Gastrocnemius medialis (tissue), 4 donors: ENCODE data around the gene PDE9A.

Source experiments
- CTCF ChIP-seq, 5 experiments: fragments of 450-650 bp in 3 of 5; fragments of 200-600 bp in 2 of 5; sonication (generic) in 2 of 5; IDR thresholded peaks in 4 of 5; conservative IDR thresholded peaks in 1 of 5; 1 replicate in 4 of 5; 2 replicates in 1 of 5; pipeline ENCODE4 v1.5.1; 2016 to 2019; ENCODE audit warnings: antibody characterized with exemption in 5 of 5, mild to moderate bottlenecking in 3 of 5, moderate library complexity in 3 of 5
- POLR2A ChIP-seq, 2 donors: fragments of 450-650 bp; IDR thresholded peaks; one replicate each; pipeline ENCODE4 v1.6.1; 2017; ENCODE audit warnings: antibody characterized with exemption in 2 of 2, mild to moderate bottlenecking in 2 of 2, moderate library complexity in 2 of 2

- TF ChIP-seq CTCF (IDR thresholded peaks at IDR 0.05 in 4 of 5, conservative IDR thresholded peaks at IDR 0.05 in 1 of 5) = no peak
- no peak for TF ChIP-seq POLR2A (IDR thresholded peaks at IDR 0.05)
These were observed 84.7 kb downstream of the PDE9A start for GRCh38 chr21:42737951-42738590.
